DOHH2 (cell line): ENCODE results near the gene ONECUT1.

Experiments
- H3F3A ChIP-seq: fragments of 200-600 bp; sonication (generic), shearing (Covaris generic); 2 replicates; pipeline ENCODE4 v1.6.0; 2016; ENCODE audit warnings: antibody characterized with exemption, mild to moderate bottlenecking; ENCODE audit not compliant: control insufficient read depth, insufficient read depth
- H3K27ac ChIP-seq: fragments of 200-600 bp; sonication (generic); 2 replicates; pipeline ENCODE4 v1.5.1; 2014; ENCODE audit warnings: low read depth, mild to moderate bottlenecking, low read length, moderate library complexity
- H3K27me3 ChIP-seq: fragments of 200-600 bp; sonication (generic); 2 replicates; pipeline ENCODE4 v1.6.1; 2014; ENCODE audit warnings: mild to moderate bottlenecking, low read length, mixed read lengths; ENCODE audit not compliant: control insufficient read depth
- H3K36me3 ChIP-seq: fragments of 200-600 bp; sonication (generic); 2 replicates; pipeline ENCODE4 v1.6.1; 2014; ENCODE audit warnings: mild to moderate bottlenecking, low read length, moderate library complexity, mixed read lengths; ENCODE audit not compliant: control insufficient read depth
- H3K4me1 ChIP-seq: fragments of 200-600 bp; sonication (generic); 2 replicates; pipeline ENCODE4 v1.6.1; 2014; ENCODE audit warnings: mild to moderate bottlenecking, low read length, mixed read lengths; ENCODE audit not compliant: control insufficient read depth
- H3K4me2 ChIP-seq: fragments of 200-600 bp; sonication (generic); 2 replicates; pipeline ENCODE4 v1.6.0; 2014; ENCODE audit warnings: mild to moderate bottlenecking, low read length, moderate library complexity
- H3K4me3 ChIP-seq: fragments of 200-600 bp; sonication (generic); 2 replicates; pipeline ENCODE4 v1.5.1; 2014; ENCODE audit warnings: mild to moderate bottlenecking, low read length, mixed read lengths
- H3K79me2 ChIP-seq: fragments of 200-600 bp; sonication (generic); 2 replicates; pipeline ENCODE4 v1.6.1; 2014; ENCODE audit warnings: mild to moderate bottlenecking, low read length, mixed read lengths; ENCODE audit not compliant: control insufficient read depth
- H3K9me2 ChIP-seq: fragments of 200-600 bp; sonication (generic); replicated peaks from 2 replicates; pipeline ENCODE4 v1.6.1; 2014; ENCODE audit warnings: mild to moderate bottlenecking, low read length, mixed read lengths; ENCODE audit not compliant: control insufficient read depth
- H3K9me3 ChIP-seq: fragments of 200-600 bp; sonication (generic); 2 replicates; pipeline ENCODE4 v1.6.1; 2014; ENCODE audit warnings: antibody characterized with exemption, low read length, mixed read lengths; ENCODE audit not compliant: control insufficient read depth, insufficient read depth
- H4K20me1 ChIP-seq: fragments of 200-600 bp; sonication (generic); 2 replicates; pipeline ENCODE4 v1.6.0; 2014; ENCODE audit warnings: low read depth, mild to moderate bottlenecking, antibody characterized with exemption, low read length, moderate library complexity; ENCODE audit not compliant: control insufficient read depth, insufficient read depth
- EZH2phosphoT487 ChIP-seq: fragments of 200-600 bp; sonication (generic); IDR thresholded peaks from 2 replicates; pipeline ENCODE4 v1.6.1; 2017; ENCODE audit warnings: borderline replicate concordance, mild to moderate bottlenecking, antibody characterized with exemption, low read length, moderate library complexity, mixed read lengths
- TF ChIP-seq, protein P1 (sequence below): fragments of 200-600 bp; sonication (generic); IDR thresholded peaks from one replicate; pipeline ENCODE4 v1.5.1; 2014; ENCODE audit warnings: antibody characterized with exemption, mild to moderate bottlenecking, low read depth, low read length; ENCODE audit not compliant: poor library complexity, severe bottlenecking

ONECUT1 gene

GRCh38 chr15:52746162-52746757 is 43.9 kb downstream of the ONECUT1 start:
- peaks cover 8% of the 10 kb centered on the region for H3K4me1 ChIP-seq
- no peak overlapping the region for H3K27ac ChIP-seq
- no peak overlapping the region for H3K4me2 ChIP-seq
- no peaks in the 10 kb centered on the region for H3K9me2 ChIP-seq
- no peaks in the 10 kb centered on the region for H3K36me3 ChIP-seq
- no peaks in the 10 kb centered on the region for H4K20me1 ChIP-seq
- no peak overlapping the region for H3K4me3 ChIP-seq
- TF ChIP-seq EZH2phosphoT487: no peak
- TF ChIP-seq, protein P1, sequence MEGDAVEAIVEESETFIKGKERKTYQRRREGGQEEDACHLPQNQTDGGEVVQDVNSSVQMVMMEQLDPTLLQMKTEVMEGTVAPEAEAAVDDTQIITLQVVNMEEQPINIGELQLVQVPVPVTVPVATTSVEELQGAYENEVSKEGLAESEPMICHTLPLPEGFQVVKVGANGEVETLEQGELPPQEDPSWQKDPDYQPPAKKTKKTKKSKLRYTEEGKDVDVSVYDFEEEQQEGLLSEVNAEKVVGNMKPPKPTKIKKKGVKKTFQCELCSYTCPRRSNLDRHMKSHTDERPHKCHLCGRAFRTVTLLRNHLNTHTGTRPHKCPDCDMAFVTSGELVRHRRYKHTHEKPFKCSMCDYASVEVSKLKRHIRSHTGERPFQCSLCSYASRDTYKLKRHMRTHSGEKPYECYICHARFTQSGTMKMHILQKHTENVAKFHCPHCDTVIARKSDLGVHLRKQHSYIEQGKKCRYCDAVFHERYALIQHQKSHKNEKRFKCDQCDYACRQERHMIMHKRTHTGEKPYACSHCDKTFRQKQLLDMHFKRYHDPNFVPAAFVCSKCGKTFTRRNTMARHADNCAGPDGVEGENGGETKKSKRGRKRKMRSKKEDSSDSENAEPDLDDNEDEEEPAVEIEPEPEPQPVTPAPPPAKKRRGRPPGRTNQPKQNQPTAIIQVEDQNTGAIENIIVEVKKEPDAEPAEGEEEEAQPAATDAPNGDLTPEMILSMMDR: no peak
- no peaks in the 10 kb centered on the region for H3F3A ChIP-seq
- H3K9me3 ChIP-seq: no peaks in the 10 kb centered on the region
- no peaks in the 10 kb centered on the region for H3K79me2 ChIP-seq
- peaks cover 19% of the 10 kb centered on the region for H3K27me3 ChIP-seq

DNA sequence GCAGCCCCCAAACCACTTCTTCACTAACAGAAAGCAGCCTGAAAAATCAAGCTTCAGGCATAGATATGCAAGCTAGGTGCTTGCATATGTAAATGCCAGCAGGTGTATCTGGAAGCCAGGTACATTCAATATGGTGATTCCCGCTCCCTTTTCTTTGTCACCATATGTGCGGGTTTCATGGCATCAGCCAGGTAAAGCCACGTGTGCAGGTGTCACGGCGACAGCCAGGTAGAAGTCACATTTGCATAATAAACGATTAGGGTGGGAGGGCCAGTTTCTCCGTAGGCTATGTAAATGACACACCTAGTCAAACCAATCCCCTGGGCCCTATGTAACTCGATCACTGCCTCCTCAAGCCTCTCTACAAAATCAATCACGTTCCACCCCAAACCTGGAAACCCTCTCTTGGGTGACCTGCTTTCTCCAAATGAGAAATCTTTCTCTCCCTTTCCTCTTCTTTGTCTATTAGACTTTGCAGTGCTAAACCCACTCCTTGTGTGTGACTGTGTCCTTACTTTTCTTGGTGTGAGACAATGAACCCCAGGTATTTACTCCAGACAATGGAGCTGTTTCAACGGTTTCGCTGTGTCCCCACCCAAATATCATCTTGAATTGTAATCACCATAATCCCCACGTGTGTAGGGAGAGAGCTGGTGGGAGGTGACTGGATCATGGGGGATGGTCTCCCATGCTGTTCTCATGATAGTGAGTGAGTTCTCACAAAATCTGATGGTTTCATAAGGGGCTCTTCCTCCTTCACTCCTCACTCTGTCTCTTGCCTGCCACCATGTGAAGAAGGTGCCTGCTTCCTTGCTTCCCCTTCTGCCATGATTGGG is 44.6 kb downstream of the ONECUT1 start:
- Histone ChIP-seq H3K27ac (no peak overlapping the region), H3K27me3 (peaks cover 14% of the 10 kb centered on the region; the same call in 1 of the 2 replicates), H3K4me2 (no peak overlapping the region), H3K79me2 (no peaks in the 10 kb centered on the region), H3K9me2 (no peaks in the 10 kb centered on the region), H3K4me1 (peaks cover 8% of the 10 kb centered on the region), H3K4me3 (no peak overlapping the region), H3K36me3 (no peaks in the 10 kb centered on the region), H4K20me1 (no peaks in the 10 kb centered on the region), H3K9me3 (no peaks in the 10 kb centered on the region), H3F3A (no peaks in the 10 kb centered on the region)
- TF ChIP-seq, protein P1: no peak
- TF ChIP-seq EZH2phosphoT487: no peak

- H3K27ac ChIP-seq: no peak overlapping the region
- H3K79me2 ChIP-seq: no peaks in the 10 kb centered on the region
- H3K4me3 ChIP-seq: no peak overlapping the region
- H3F3A ChIP-seq: no peaks in the 10 kb centered on the region
- H3K9me3 ChIP-seq: no peaks in the 10 kb centered on the region
- no peak for TF ChIP-seq EZH2phosphoT487
- TF ChIP-seq, protein P1: no peak
- H3K9me2 ChIP-seq: no peaks in the 10 kb centered on the region
- peaks cover 2% of the 10 kb centered on the region for H3K4me1 ChIP-seq
- no peaks in the 10 kb centered on the region; the same call in 1 of the 2 replicates for H3K27me3 ChIP-seq
- no peaks in the 10 kb centered on the region for H3K36me3 ChIP-seq
- no peak overlapping the region for H3K4me2 ChIP-seq
- H4K20me1 ChIP-seq: no peaks in the 10 kb centered on the region
Observed at GRCh38 chr15:52738311-52738710, 51.8 kb downstream of the ONECUT1 start.
